Left colon (tissue), 2 donors: Measurements from ENCODE around the gene GNAZ. TPM values are rescaled to one million over a fixed set of nuclear protein-coding genes. Genes with fewer than 3 reads are reported as not detected.

Experiments used
- ATAC-seq: fragments of 200-7000 bp; cut with Tn5 transposase; one replicate; pipeline ENCODE4 v1.9.1; 2020; ENCODE audit warnings: mild to moderate bottlenecking, moderate library complexity
- DNase-seq, 2 donors: peaks; one replicate each; pipeline ENCODE4 v3.0.0-alpha.2; 2020
- intact Hi-C, 2 donors: fragments of 100-400 bp; cut with DNase I in 1 of 2; cut with micrococcal nuclease in 1 of 2; formaldehyde crosslinking; loops; one replicate each; pipeline versions ENCODE4 v1.11.2 to v1.14.0; 2022; cut with DNase I, micrococcal nuclease
- total RNA-seq, 2 donors: library from RNA; stranded (reverse); fragmentation: NEBNext Ultra II Directional; extraction: Animal tissue kit (Norgen Biotek cat#: 25700); gene quantifications; one replicate each; pipeline ENCODE4 v1.2.1, GENCODE V29; 2021
- donor health status: DM: no; HTN: no; CAD: no.
- donor health status: DM: yes; HTN: yes; CAD: no.

Gene GNAZ
- total RNA-seq, 2 donors from 2014 or later = 1.0 to 2.9 TPM

DNA sequence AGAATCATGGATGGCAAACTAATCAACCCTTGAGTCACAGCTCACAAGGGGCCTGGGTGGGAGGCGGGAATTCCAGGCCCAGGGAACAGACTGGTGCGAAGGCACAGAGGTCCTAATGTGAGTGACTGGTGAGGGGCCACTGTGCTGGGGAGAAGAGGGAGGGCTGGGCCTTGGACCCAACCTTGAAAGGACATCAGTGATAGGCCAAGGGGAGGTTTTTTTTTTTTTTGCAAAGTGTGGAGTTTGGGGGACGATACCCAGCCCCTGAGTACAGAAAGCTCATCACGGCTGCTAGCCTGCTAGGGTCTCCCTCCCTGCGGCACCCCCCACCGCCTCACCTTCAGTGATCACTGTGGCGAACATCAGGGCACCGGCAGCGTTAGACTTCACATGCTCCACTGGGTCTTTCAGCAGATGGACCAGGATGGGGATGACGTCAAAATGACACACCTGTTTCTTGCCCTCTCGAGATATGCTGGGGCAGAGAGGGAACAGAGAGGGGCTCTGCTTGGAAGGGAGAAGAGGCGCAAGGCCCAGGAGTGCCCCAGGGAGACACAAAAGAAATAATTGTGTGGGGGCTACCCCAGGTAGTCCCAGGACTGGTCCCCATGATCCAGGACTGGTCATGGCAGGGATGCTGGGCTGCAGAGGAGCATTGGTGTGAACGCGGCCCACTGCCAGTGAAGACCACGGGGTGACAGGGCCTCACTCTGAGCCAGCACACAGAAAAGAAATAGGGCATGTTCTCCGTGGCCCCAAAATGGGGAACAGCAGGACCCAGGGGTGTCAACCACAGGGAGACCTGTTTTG lies 8.6 kb upstream of the GNAZ start:
- intact Hi-C loops = no loop called here
- DNase-seq = peak in 1 of 2 donors; percentile 12

DNA sequence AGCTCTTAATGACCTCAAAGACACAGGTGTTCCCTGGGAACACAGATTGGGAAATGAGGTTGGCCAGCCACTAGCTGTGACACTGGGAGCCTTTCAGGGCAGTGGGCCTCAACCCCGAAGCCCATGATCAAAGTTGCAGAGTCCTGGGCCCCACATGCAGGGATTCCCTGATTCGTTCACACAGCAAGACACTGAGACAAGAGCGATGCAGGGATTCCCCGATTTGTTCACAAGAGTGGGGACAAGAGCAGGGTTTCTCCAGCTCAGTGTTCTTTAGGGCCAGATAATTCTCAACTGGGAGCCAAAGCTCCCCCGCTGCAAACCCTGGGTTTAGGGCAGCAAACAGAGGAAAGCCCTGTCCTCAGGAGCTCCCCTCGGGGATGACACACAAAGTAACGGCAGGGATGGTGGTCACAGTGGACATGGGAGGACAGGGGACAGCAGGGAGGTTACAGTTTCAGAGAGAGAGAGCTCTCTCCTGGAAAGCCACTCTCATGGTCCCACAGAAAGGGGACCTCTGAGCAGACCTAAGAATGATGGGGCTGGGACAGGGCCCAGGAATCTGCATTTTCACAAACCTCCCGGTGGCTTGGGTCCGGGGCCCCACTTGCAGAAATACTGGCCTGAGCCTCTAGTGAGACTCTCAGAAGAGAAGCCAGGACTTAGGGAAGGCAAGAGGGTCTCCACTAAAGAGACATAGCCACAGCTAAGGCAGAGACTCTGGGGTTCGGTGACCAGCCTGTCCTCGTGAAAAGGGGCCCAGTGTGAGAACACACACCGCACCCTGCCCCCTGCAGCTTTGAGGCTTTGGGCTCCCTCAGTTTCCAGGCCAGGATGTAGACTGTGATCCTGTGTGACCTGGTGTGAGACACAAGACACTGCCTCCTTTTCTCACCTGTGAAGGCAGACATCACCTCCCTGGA lies 7.4 kb upstream of the GNAZ start:
- ATAC-seq (no peak), DNase-seq (no peak)
- intact Hi-C loops = no loop called here

More for the DNA sequence above, 8.6 kb upstream of the GNAZ start:
- ATAC-seq = no peak

GRCh38 chr22:23063539-23064380 lies 6.6 kb upstream of the GNAZ start:
- intact Hi-C loops = no loop called here
- no peak for DNase-seq
- ATAC-seq = no peak

DNA sequence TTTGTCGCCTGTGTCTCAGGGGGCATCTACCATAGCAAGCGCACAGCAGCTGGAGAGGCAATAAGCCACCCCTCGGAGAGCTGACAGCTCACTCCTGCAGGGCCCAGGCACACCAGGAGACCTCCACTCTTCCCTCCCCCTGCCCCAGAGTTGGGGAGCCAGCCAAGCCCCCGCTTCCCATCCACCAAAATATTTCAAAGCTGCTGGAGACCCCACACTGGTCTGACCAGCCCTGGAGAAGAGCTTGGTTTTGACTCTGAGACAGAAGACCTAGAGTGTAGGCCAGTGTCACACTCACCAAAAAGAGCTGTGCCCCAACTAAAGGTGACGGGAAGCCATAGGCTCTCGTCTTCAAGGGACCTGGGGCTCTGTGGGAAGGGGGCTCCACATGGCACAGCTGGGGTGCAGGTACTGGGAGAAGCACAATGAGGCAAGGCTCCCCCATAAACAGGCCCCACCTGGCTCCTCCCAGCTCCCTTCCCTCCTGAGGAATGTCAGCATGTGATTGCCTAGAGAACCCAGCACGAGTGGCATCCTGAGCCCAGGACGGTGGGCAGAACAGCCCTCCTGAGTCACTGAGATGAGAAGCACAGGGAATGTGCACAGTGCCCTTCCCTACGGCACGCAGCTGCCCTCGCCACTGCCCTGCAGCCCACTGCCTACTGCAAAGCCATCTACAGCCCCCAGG lies 5.8 kb upstream of the GNAZ start:
- ATAC-seq (no peak), DNase-seq (peak in 1 of 2 donors; percentile 14)
- intact Hi-C loops = no loop called here

DNA sequence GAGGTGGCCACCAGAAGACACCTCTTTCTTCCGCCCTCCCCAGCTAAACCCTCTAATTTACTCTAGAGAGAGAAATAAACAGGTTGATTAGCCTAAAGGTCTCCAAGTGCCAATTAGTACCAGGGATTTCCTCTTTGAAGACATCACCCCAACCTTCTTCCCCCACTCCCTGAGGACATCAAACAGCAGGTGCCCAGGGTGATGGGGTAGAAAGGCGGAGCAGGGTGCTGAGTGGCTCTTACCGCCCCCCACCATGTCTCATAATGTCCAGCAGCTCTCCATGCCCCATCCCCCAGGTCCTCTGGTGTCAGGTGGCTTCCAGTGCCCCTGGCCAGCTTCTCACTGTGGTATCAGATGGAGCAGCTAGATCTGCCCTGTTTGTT lies 5.3 kb upstream of the GNAZ start:
- intact Hi-C loops = no loop called here
- ATAC-seq = no peak
- DNase-seq = no peak

GRCh38 chr22:23065495-23066122 lies 4.7 kb upstream of the GNAZ start:
- intact Hi-C loops = no loop called here
- no peak for ATAC-seq
- DNase-seq = peak in 1 of 2 donors; percentile 21

DNA sequence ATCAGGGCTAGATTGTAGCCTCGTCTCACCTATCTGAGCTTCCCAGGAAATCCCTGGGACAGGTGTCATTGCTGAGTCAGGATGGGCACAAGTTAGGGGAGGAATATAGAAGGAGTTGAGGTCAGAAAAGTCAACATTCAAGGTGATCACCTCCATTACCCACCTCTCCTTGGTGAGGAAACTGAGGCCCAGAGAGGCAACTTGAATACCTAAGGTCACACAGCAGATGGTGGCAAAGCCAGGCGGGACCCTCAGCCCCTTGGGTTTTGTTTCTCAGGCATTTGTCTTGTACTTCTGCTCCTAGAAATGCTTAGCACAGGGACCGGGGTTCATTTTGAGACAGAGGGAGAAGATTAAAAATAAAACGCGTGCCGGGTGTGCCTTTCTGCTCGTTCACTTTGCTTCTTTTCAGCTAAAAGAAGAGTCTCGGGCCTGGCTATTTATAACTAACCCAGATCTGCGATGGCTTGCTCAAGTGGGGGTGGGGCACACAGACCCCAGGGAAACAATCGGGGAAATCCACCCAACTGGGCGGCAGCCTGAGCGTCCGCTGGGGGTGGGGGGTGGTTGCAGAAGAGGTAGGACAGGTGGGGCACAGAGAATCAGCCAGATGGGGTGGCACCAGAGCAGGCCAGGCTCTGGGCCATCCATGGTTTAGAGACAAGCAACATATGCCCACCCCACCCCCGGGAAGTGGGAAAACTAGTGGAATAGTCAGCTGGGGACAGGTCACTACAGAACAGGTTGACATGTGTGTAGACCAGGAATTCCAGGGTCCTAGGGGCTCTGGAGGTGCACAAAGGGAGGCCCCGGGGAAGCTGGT lies 3.9 kb upstream of the GNAZ start:
- intact Hi-C loops = no loop called here
- DNase-seq = no peak

DNA sequence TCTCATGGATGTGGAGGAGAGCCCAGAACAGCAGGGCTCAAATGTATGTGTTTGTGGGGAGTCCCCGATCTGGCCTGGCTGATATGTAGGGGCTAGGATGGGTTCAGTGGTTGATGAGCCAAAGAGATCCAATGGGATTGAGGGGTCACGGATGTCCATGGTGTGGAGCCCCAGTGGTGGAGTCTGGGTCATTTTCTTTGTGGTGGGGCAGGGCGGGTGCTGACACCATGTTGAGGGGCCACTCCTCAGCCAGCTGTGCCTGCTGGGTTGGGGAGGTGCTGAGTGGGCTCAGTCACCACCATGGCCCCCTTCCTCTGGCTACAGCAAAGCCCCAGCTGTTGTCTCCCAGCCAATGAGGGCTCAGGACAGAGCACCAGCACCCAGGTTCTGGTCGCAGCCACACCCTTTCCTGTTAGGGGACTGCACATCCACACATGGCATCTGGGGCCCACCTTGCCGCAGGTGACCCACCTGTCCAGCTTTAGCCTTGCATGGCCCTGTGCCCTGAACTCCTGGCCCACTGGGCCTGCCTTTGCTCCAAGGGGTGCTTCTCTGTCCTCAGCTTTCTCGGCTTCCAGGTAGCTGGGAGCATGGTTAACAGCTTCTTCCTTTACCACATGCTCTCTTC lies 3.2 kb upstream of the GNAZ start:
- DNase-seq (peak in 1 of 2 donors; percentile 16), ATAC-seq (no peak)
- intact Hi-C loops = no loop called here

More for the DNA sequence above, 3.9 kb upstream of the GNAZ start:
- ATAC-seq = no peak

- no peak for ATAC-seq
- no peak for DNase-seq
- intact Hi-C loops = no loop called here
These were observed 2.6 kb upstream of the GNAZ start for GRCh38 chr22:23067691-23068090.

DNA sequence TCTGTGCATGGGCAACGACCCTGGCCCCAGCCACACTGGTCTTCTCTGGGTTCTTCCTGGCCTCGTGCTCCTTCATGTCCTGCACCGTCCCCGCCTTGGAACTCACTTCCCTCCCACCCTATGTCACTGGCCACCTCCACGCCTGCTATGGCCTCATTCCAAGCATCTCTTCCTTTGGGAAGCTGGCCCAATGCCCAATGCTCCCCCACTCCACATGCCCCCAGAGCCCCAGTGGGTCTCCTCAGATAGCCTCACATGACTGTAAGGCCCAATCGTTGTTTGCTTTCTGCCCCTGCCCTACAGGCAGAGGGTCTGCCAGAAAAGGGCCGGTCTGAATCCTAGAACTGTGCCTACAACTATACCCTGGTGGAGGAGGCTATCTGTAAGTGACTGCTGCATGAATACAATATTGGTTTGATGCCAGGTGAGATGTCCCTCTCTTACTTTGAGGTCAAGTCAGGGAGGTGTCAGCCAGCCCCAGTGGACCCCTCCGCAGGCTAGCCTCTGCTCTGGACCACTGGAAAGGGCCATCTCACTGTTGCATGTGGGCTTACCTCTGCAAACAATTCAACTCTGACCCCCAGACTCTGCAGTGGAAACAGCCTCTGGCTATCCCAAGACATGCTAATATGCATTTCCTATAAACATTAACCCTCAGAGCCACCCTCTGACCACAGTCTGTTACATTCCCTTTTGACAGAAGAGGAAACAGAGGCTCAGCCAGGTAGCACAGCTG lies 2.1 kb upstream of the GNAZ start:
- DNase-seq (peak; percentile 2 to 23), ATAC-seq (no peak)
- intact Hi-C loops = no loop called here

GRCh38 chr22:23068832-23069385 lies 1.4 kb upstream of the GNAZ start:
- ATAC-seq (no peak), DNase-seq (peak; percentile 4 to 7)
- intact Hi-C loops = no loop called here

- ATAC-seq (peak; percentile 99), DNase-seq (peak; percentile 90 to 91)
- intact Hi-C loops = no loop called here
These were observed 589 bp upstream of the GNAZ start for GRCh38 chr22:23069502-23070357.

DNA sequence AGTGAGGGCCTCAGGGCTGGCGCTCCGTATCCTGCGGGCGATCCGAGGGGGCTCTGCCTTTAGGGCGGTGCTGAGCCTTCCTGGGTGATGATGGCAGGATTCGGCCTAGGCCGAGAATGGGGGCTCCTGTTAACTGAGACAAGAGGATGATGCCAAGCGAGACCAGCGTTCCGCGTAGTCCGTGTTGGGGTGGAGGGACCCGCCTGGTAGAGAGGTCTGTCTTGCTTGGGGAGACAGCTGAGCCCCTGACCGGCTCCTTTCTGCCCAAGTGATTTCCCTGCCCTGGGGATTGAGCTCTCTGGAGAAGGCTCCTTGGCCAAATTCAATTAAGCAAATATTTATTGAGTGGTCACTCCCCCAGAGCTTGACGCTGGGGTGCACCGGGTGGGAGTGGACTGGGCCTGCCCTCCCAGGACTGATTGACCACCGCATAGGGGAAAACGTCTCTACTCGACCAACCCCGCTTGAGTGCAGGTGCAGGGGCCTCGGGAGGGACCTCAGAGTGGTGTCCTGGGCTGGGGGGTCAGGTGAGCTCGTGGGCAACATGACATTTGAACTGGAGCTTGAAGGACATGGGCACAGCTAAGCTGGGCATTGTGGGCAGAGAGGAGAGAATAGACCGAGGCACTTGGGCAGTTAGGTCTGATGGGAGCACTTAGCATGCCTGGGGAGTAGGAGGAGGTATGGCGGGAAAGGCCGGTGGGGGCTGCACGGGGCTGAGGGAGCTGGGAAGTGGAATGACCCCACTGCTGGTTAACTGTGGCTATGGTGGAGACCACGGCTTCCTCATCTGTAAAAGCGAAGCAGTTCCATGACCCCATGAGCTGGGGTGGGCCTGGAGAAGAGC lies 1.1 kb downstream of the GNAZ start:
- intact Hi-C loops = no loop called here
- ATAC-seq (no peak), DNase-seq (no peak)
